ELF-1 (cell line): ENCODE results near the gene RHO.

ENCODE experiments used
- DNase-seq: peaks from one replicate; pipeline ENCODE4 v3.0.0-alpha.2; 2016; ENCODE audit warnings: low read depth, low spot score

Gene RHO

DNA sequence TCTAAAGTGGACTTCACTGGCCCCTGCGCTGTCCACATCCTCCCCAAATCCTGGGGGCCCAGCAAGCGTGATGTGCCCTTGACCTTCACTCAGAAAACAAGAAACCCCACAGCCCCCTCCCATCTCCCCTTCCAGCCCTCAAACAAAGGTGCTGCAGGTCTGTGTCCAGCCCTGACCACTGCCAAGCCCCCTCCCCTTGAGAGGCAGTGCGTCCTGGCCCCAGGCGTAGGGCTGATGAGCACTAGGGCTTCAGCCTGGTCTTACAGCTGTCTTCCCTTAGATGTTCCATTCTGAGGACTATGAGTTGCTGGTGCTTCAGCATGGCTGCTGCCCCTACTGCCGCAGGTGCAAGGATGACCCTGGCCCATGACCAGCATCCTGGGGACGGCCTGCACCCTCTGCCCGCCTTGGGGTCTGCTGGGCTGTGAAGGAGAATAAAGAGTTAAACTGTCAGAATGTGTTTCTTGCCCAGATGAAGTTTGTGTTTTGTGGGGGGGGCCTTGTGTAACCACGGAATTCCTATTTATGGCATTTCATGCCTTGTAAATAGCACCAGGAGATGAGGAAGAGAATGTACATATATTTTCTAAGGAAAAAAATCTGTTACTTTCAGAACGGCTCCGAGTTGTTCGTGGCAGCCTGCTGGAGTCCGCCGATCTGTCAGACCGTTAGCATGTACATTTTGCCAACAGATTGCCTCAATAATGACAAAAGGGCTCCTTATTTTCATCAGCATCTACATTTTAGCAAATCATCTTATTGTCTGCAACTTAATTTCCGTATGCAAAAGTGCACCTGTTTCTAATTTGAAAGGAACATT is 8.3 kb upstream of the RHO start:
- DNase-seq, result no peak

DNA sequence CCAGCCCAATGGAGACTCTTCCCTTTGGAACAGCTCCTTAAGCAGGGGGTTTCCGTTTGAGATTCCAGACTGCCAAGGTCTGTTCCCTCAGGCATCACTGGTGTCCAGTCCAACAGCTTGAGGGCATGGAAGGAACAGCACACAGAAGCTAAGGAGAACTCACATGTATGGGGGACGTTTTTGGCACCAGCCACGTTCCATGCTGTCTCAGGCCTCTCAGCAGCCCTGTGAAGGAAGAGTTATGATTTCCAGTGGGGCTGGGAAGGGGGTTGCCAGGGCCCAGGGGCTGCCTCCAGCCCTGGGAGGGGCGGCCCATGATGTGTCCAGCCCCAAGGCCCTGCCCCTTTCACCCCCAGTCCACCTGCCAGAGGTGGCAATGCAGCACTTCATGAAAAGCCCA is 7.5 kb upstream of the RHO start:
- no peak for DNase-seq

DNA sequence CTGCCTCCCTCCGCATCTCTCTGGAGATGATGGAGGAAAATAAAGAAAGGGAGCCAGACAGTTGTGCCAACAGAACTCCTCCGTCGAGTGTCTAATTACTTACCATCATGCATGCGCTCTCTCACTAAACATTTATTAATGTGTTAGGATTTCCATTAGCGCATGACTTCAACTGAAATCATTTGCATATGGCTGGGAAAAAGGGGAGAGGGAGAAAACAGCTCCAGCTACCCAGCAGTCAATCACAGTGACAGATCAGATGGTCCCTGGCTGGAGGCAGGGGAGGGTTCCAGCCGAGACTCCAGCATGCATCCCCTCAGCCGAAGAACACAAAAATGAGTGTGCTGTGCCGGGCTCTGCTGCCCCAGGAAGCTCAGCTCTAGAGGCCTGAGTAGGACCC is 6.8 kb upstream of the RHO start:
- DNase-seq, result no peak

DNA sequence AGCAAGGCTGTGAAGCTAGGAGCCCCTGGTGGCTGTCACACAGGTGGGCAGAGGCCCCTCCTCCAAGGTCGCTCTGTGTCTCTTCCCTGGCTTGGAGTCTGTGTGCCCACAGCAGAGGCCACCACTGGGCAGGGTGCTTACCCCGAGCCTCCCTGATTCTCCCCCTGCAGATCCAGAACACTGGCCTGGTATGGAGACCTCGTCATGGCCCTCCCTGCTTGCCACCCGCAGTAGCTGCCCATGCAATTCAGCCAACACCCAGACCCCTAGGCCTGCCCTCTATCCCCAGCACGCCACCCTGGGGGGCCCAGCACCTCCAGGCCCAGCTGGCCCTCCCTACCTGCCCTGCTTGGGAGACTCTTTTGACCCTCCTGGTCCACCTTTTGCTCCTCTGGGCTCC is 5.5 kb upstream of the RHO start:
- DNase-seq, result no peak

DNA sequence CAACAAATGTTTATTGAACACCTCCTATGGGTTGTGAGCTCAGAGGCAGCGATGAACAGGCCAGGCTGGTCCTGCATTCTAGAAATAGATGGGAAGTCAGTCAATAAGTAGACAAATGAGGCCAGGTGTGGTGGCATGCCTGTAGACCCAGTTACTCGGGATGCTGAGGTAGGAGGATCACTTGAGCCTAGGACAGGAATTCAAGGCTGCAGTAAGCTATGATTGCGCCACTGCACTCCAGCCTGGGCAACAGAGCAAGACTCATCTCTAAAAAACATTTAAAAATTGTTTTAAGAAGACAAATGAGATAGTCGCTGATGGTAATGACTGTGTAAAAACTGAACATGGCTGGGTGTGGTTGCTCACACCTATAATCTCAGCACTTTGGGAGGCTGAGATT is 4.4 kb upstream of the RHO start:
- no peak for DNase-seq

DNA sequence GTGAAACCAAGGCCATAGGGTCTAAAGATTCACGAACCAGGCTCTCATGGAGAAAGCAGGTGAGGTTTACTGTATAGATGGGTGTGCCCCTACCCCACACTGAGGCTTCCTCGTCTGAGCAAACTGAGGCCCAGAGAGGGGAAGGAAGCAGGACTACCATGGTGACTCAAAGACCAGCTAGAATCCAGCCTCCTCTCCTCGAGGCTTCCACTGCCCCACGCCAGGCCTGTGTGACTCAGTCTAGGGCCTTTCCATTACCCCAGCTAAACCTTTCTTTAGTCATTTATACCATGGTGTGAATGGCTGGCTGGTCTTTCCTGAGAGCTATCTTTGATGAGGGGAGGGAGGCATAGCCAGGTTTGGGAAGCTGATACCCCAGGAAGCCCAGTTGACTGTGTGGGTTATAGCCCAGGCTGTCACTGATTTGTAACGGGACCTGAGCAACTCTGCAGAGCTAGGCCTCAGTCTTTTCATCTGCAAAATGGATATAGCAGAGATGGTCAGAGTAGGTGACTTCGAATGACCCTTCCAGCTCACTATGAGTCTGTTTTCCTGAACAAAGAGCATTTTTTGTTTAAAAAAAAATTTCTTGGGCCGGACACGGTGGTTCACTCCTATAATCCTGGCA is 3.0 kb upstream of the RHO start:
- DNase-seq, result no peak

DNA sequence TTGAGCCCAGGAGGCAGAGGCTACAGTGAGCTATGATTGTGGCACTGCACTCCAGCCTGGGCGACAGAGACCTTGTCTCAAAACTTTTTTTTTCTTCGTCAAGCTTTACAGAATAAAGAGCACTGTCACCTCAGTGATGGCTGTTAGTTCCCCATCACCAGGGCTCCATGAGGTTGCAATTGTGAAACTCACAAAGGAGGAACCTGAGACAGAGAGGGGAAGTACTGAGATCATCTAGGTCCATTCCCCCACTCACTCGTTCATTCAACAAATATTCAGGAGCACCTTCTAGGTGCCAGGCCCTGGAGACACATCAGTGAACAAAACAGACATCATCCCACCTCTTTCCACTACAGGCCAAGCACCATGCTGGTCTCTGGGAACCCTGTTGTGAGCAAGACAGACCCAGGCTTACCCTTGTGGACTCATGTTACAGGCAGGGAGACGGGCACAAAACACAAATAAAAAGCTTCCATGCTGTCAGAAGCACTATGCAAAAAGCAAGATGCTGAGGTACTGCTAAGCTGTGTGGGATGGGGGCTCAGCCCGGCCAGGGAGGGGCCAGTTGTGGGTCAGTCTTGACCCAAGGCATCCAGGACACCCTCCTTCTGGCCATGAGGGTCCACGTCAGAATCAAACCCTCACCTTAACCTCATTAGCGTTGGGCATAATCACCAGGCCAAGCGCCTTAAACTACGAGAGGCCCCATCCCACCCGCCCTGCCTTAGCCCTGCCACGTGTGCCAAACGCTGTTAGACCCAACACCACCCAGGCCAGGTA is 2.1 kb upstream of the RHO start:
- no peak for DNase-seq

DNA sequence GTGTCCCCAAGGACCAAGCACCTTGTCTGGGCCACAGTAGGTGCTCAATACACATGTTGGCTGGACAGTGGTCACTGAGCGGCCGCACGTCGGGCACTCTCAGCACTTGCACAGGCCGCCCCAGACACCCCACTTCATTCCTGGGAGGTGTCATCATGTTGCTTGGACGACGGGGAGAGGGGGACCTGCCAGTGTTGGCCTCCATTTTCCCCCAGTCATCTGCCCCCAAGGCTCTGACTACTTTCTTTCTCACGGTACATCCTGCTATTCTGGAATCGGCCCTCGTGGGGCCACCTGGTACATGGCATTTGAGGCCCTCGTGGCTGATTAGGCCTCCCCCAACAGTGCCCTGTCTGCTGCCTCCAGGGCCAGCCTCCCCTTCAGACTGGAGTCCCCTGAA is 1.2 kb upstream of the RHO start:
- no peak for DNase-seq

DNA sequence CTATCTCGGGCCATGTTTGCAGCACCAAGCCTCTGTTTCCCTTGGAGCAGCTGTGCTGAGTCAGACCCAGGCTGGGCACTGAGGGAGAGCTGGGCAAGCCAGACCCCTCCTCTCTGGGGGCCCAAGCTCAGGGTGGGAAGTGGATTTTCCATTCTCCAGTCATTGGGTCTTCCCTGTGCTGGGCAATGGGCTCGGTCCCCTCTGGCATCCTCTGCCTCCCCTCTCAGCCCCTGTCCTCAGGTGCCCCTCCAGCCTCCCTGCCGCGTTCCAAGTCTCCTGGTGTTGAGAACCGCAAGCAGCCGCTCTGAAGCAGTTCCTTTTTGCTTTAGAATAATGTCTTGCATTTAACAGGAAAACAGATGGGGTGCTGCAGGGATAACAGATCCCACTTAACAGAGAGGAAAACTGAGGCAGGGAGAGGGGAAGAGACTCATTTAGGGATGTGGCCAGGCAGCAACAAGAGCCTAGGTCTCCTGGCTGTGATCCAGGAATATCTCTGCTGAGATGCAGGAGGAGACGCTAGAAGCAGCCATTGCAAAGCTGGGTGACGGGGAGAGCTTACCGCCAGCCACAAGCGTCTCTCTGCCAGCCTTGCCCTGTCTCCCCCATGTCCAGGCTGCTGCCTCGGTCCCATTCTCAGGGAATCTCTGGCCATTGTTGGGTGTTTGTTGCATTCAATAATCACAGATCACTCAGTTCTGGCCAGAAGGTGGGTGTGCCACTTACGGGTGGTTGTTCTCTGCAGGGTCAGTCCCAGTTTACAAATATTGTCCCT is 1.2 kb downstream of the RHO start:
- DNase-seq, result no peak

DNA sequence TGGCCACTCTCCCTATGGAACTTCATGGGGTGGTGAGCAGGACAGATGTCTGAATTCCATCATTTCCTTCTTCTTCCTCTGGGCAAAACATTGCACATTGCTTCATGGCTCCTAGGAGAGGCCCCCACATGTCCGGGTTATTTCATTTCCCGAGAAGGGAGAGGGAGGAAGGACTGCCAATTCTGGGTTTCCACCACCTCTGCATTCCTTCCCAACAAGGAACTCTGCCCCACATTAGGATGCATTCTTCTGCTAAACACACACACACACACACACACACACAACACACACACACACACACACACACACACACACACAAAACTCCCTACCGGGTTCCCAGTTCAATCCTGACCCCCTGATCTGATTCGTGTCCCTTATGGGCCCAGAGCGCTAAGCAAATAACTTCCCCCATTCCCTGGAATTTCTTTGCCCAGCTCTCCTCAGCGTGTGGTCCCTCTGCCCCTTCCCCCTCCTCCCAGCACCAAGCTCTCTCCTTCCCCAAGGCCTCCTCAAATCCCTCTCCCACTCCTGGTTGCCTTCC is 1.9 kb downstream of the RHO start:
- DNase-seq, result peak; percentile 57

DNA sequence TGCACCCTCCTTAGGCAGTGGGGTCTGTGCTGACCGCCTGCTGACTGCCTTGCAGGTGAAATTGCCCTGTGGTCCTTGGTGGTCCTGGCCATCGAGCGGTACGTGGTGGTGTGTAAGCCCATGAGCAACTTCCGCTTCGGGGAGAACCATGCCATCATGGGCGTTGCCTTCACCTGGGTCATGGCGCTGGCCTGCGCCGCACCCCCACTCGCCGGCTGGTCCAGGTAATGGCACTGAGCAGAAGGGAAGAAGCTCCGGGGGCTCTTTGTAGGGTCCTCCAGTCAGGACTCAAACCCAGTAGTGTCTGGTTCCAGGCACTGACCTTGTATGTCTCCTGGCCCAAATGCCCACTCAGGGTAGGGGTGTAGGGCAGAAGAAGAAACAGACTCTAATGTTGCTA is 2.4 kb downstream of the RHO start:
- no peak for DNase-seq

DNA sequence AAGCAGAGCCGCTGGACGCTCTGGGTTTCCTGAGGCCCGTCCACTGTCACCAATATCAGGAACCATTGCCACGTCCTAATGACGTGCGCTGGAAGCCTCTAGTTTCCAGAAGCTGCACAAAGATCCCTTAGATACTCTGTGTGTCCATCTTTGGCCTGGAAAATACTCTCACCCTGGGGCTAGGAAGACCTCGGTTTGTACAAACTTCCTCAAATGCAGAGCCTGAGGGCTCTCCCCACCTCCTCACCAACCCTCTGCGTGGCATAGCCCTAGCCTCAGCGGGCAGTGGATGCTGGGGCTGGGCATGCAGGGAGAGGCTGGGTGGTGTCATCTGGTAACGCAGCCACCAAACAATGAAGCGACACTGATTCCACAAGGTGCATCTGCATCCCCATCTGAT is 3.3 kb downstream of the RHO start:
- no peak for DNase-seq

DNA sequence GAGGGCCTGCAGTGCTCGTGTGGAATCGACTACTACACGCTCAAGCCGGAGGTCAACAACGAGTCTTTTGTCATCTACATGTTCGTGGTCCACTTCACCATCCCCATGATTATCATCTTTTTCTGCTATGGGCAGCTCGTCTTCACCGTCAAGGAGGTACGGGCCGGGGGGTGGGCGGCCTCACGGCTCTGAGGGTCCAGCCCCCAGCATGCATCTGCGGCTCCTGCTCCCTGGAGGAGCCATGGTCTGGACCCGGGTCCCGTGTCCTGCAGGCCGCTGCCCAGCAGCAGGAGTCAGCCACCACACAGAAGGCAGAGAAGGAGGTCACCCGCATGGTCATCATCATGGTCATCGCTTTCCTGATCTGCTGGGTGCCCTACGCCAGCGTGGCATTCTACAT is 3.8 kb downstream of the RHO start:
- no peak for DNase-seq

DNA sequence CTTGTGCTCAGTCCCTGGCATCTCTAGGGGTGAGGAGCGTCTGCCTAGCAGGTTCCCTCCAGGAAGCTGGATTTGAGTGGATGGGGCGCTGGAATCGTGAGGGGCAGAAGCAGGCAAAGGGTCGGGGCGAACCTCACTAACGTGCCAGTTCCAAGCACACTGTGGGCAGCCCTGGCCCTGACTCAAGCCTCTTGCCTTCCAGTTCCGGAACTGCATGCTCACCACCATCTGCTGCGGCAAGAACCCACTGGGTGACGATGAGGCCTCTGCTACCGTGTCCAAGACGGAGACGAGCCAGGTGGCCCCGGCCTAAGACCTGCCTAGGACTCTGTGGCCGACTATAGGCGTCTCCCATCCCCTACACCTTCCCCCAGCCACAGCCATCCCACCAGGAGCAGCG is 5.0 kb downstream of the RHO start:
- no peak for DNase-seq

DNA sequence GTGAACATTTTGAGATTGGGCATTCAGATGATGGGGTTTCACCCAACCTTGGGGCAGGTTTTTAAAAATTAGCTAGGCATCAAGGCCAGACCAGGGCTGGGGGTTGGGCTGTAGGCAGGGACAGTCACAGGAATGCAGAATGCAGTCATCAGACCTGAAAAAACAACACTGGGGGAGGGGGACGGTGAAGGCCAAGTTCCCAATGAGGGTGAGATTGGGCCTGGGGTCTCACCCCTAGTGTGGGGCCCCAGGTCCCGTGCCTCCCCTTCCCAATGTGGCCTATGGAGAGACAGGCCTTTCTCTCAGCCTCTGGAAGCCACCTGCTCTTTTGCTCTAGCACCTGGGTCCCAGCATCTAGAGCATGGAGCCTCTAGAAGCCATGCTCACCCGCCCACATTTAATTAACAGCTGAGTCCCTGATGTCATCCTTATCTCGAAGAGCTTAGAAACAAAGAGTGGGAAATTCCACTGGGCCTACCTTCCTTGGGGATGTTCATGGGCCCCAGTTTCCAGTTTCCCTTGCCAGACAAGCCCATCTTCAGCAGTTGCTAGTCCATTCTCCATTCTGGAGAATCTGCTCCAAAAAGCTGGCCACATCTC is 6.1 kb downstream of the RHO start:
- DNase-seq, result no peak

DNA sequence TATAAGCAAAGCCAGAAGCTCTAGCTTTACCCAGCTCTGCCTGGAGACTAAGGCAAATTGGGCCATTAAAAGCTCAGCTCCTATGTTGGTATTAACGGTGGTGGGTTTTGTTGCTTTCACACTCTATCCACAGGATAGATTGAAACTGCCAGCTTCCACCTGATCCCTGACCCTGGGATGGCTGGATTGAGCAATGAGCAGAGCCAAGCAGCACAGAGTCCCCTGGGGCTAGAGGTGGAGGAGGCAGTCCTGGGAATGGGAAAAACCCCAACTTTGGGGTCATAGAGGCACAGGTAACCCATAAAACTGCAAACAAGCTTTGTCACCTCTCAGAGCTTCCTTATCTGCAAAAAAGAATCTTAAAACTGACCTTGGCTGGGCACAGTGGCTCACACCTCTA is 6.6 kb downstream of the RHO start:
- DNase-seq, result no peak

DNA sequence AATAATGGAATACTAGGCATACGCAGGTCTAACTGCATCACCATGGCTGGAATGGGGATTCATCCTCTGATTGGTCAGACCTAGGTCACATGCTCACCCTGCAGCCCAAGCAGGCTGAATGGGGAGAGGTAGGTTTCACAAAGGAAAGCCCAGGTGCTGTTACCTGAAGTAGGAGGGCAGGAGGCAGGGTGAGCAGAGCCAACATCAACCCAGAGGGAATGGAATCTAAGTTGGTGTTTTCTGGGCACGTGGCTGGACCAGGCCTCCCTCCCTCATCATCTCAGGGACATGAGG is 7.9 kb downstream of the RHO start:
- DNase-seq, result no peak

DNA sequence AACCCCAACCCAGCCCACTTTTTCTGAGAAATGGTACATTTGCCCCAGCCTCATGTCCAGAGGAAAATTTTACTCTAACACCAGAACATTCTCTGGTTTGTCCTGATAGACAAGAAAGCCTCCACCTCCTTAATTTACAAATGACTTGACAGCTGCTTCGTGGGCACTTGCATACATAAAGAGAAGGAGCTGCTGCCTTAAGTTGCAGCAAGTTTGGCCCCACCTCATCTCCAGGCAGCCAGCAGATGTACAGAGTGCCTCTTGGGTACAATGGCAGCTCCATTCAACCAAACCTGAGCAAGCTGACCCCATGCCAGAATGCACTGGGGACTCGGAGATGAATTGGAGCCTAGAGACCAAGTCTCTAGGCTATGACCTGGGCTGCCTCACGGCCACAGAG is 8.4 kb downstream of the RHO start:
- DNase-seq, result no peak

DNA sequence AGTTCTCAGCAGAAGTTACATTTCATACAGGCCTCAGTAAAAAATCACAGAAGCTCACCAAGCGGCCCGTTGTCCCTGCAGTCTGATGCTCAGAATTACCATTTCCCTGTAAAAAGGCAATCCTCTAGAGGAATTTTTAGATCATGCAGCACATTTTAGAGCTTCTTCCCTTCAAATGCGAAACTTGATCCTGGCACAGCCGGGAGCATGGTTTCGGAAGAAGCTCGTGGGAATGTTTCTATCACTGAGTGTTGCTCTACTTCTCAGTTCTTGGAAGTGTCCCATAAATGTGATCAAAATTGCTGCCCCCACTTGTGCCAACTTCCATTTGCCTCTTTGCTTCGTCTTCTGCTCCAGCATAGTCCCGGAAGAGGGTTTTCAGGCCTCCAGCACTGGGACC is 10.8 kb downstream of the RHO start:
- DNase-seq, result no peak

DNA sequence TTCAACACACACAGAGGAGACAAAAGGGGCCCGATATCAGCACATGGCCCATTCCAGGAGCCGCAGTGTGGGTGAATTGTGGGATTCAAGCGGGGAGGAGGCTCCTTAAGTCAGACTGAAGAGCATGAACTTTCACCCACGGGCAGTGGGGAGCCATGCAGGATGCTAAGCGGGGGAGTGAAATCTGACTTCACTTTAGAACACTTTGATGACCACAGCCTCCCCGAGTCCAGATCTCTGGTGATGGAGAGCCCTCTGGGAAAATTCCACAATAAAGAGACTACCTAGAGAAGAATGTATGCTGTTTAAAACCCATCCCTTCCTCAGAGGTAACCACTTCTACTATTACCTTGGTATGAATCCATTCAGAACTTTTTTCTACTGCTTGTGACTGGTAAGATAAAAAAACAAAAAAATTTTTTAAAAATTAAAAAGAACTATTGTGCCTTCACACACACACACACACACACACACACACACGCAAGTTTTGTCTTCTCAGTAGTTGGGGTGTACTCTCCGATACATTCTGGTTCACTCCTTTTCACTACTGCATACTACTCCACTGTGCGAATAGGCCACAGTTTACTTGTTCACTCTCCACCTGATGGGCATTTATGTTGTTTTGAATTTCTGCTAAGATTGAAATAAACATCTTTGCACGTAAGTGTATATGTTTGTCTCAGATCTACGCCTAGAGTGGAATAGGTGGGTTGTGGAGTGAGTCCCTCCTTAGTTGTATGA is 12.5 kb downstream of the RHO start:
- DNase-seq, result no peak

DNA sequence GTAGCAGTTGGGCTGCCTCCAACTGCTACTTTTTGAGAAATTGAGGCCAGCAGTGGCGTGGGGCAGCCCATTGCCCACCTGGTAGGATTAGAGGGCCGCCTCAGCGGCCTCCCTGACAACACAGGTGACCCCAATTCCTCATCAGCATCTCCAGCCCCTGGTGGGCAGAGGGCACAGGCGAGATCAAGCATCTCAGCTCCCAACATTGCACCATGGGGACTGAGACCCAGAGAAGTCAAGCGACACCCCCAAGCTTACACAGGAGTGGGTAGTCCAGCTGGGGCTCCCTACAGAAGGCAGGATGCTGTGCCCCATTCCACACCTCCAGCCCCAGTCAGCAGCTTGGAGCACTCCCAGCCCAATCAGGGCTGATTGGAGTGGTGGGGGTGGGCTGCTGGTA is 14.3 kb downstream of the RHO start:
- no peak for DNase-seq
